Keratinocyte (primary cell): ENCODE results near the gene EEA1. TPM values are rescaled to one million over a fixed set of nuclear protein-coding genes. Genes with fewer than 3 reads are reported as not detected.

Source experiments
- DNase-seq: peaks from one replicate; pipeline ENCODE4 v3.0.0-alpha.2; 2011; ENCODE audit warnings: low read depth, missing footprints, low spot score
- FAIRE-seq: peaks from 2 replicates; lab custom pipeline; 2011; peaks lifted over from hg19 to GRCh38; lab: Jason Lieb, UNC
- H2AFZ ChIP-seq: 2 replicates; pipeline ENCODE4 v1.6.0; 2012; ENCODE audit warnings: low read length, control low read depth, inconsistent platforms; ENCODE audit not compliant: control insufficient read depth
- H3K27ac ChIP-seq: 2 replicates; pipeline ENCODE4 v1.5.1; 2011; ENCODE audit warnings: low read length; ENCODE audit not compliant: control insufficient read depth, insufficient read depth
- H3K27me3 ChIP-seq: 3 replicates; pipeline ENCODE4 v1.6.0; 2011; ENCODE audit warnings: low read length; ENCODE audit not compliant: control insufficient read depth, insufficient read depth; ENCODE audit errors: extremely low read depth
- H3K36me3 ChIP-seq, 2 experiments: 2 replicates in 1 of 2; 3 replicates in 1 of 2; pipeline ENCODE4 v1.5.1; 2011; ENCODE audit warnings: low read length in 2 of 2, mild to moderate bottlenecking in 1 of 2; ENCODE audit not compliant: control insufficient read depth in 2 of 2, insufficient read depth in 2 of 2; ENCODE audit errors: extremely low read depth in 1 of 2
- H3K4me1 ChIP-seq: 3 replicates; pipeline ENCODE4 v1.5.1; 2011; ENCODE audit warnings: low read length; ENCODE audit not compliant: control insufficient read depth, insufficient read depth; ENCODE audit errors: extremely low read depth
- H3K4me2 ChIP-seq: 3 replicates; pipeline ENCODE4 v1.6.0; 2011; ENCODE audit warnings: low read depth, low read length; ENCODE audit not compliant: control insufficient read depth, insufficient read depth; ENCODE audit errors: extremely low read depth
- H3K4me3 ChIP-seq, 3 experiments: fragments of 200-600 bp in 1 of 3; sonication (generic) in 1 of 3; 2 replicates in 2 of 3; 3 replicates in 1 of 3; pipeline ENCODE4 v1.5.1; 2011 to 2016; ENCODE audit warnings: low read length in 3 of 3, mild to moderate bottlenecking in 3 of 3, control low read depth in 2 of 3, inconsistent platforms in 1 of 3, low read depth in 1 of 3, mixed read lengths in 1 of 3, mixed run types in 1 of 3, moderate library complexity in 1 of 3; ENCODE audit not compliant: control insufficient read depth in 2 of 3, insufficient read depth in 2 of 3; ENCODE audit errors: extremely low read depth in 1 of 3
- H3K79me2 ChIP-seq: 2 replicates; pipeline ENCODE4 v1.6.0; 2012; ENCODE audit warnings: low read length; ENCODE audit not compliant: control insufficient read depth, insufficient read depth
- H3K9ac ChIP-seq: 3 replicates; pipeline ENCODE4 v1.6.0; 2011; ENCODE audit warnings: low read length; ENCODE audit not compliant: control insufficient read depth, insufficient read depth; ENCODE audit errors: extremely low read depth
- H3K9me1 ChIP-seq: 3 replicates; pipeline ENCODE4 v1.6.0; 2011; ENCODE audit warnings: low read length; ENCODE audit not compliant: control insufficient read depth, insufficient read depth; ENCODE audit errors: extremely low read depth
- H3K9me3 ChIP-seq: 2 replicates; pipeline ENCODE4 v1.5.1; 2012; ENCODE audit warnings: low read depth, low read length; ENCODE audit not compliant: control insufficient read depth
- H4K20me1 ChIP-seq: 3 replicates; pipeline ENCODE4 v1.6.0; 2011; ENCODE audit warnings: low read length; ENCODE audit not compliant: control insufficient read depth, insufficient read depth; ENCODE audit errors: extremely low read depth
- EZH2 ChIP-seq: IDR thresholded peaks from one replicate; pipeline ENCODE4 v1.6.1; 2012; ENCODE audit warnings: inconsistent platforms, mild to moderate bottlenecking, low read length, moderate library complexity
- dilution Hi-C: fragments of 300-500 bp; cut with MboI; formaldehyde crosslinking; loops from one replicate; pipeline ENCODE4 v1.7.0; 2020; ENCODE audit warnings: low sequenced_read_pairs; ENCODE audit not compliant: extremely low pct_ligation_motif_present
- polyA plus RNA-seq, 5 experiments: library from polyadenylated mRNA; depleted of rRNA in 3 of 5; stranded (reverse) in 3 of 5; stranded (forward) in 1 of 5; unstranded in 1 of 5; fragments of >200 nt; gene quantifications; 1 replicate in 1 of 5; 2 replicates in 3 of 5; 3 replicates in 1 of 5; pipeline versions ENCODE4 v1.2.1 to v1.2.3, GENCODE V29; 2011 to 2012; ENCODE audit warnings: missing spikeins in 2 of 5, low read depth in 1 of 5, low replicate concordance in 1 of 5
- TF ChIP-seq, protein P1 (sequence below), 3 experiments: IDR thresholded peaks in 1 of 3; conservative IDR thresholded peaks in 1 of 3; optimal IDR thresholded peaks in 1 of 3; 2 replicates in 2 of 3; 3 replicates in 1 of 3; pipeline versions ENCODE3 to v1.5.1; 2011; ENCODE audit warnings: low read length in 3 of 3, mild to moderate bottlenecking in 3 of 3, moderate library complexity in 2 of 3, control low read depth in 1 of 3, inconsistent platforms in 1 of 3; ENCODE audit not compliant: insufficient read depth in 2 of 3; ENCODE audit errors: extremely low read depth in 1 of 3

The EEA1 gene
- polyA plus RNA-seq, 1 donor (not counting 4 experiments of a cell fraction or from before 2014, with no cell fraction given) = 14.3 TPM

GRCh38 chr12:92821142-92821541 lies 108.0 kb downstream of the EEA1 start:
- no peaks in the 10 kb centered on the region for H3K9me3 ChIP-seq
- no peaks in the 10 kb centered on the region for H4K20me1 ChIP-seq
- H3K4me3 ChIP-seq = no peak overlapping the region
- H3K27me3 ChIP-seq = no peaks in the 10 kb centered on the region
- H3K9ac ChIP-seq = no peak overlapping the region
- H3K4me2 ChIP-seq = no peak overlapping the region
- DNase-seq = no peak
- dilution Hi-C loops = no loop called here
- H3K27ac ChIP-seq = no peak overlapping the region
- H3K9me1 ChIP-seq = no peaks in the 10 kb centered on the region
- no peak for TF ChIP-seq EZH2
- TF ChIP-seq, protein P1, sequence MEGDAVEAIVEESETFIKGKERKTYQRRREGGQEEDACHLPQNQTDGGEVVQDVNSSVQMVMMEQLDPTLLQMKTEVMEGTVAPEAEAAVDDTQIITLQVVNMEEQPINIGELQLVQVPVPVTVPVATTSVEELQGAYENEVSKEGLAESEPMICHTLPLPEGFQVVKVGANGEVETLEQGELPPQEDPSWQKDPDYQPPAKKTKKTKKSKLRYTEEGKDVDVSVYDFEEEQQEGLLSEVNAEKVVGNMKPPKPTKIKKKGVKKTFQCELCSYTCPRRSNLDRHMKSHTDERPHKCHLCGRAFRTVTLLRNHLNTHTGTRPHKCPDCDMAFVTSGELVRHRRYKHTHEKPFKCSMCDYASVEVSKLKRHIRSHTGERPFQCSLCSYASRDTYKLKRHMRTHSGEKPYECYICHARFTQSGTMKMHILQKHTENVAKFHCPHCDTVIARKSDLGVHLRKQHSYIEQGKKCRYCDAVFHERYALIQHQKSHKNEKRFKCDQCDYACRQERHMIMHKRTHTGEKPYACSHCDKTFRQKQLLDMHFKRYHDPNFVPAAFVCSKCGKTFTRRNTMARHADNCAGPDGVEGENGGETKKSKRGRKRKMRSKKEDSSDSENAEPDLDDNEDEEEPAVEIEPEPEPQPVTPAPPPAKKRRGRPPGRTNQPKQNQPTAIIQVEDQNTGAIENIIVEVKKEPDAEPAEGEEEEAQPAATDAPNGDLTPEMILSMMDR (optimal IDR thresholded peaks at IDR 0.05 in 1 of 3, IDR thresholded peaks at IDR 0.05 in 1 of 3, conservative IDR thresholded peaks at IDR 0.05 in 1 of 3; ENCODE audit: extremely low read depth in 1 of 3, insufficient read depth in 2 of 3, low read length in 3 of 3) = no peak
- H2AFZ ChIP-seq = no peak overlapping the region
- no peaks in the 10 kb centered on the region for H3K4me1 ChIP-seq
- H3K79me2 ChIP-seq = no peaks in the 10 kb centered on the region
- peaks cover 2 to 12% of the 10 kb centered on the region in 2 experiments for H3K36me3 ChIP-seq
- no peak for FAIRE-seq

GRCh38 chr12:92814584-92814983 lies 114.5 kb downstream of the EEA1 start:
- no peaks in the 10 kb centered on the region for H3K79me2 ChIP-seq
- TF ChIP-seq, protein P1 (optimal IDR thresholded peaks at IDR 0.05 in 1 of 3, IDR thresholded peaks at IDR 0.05 in 1 of 3, conservative IDR thresholded peaks at IDR 0.05 in 1 of 3; ENCODE audit: extremely low read depth in 1 of 3, insufficient read depth in 2 of 3, low read length in 3 of 3) = no peak
- no peak for TF ChIP-seq EZH2
- no peaks in the 10 kb centered on the region for H4K20me1 ChIP-seq
- no peak overlapping the region for H3K4me2 ChIP-seq
- dilution Hi-C loops = no loop called here
- peaks cover 0 to 9% of the 10 kb centered on the region in 2 experiments for H3K36me3 ChIP-seq
- no peaks in the 10 kb centered on the region for H3K27me3 ChIP-seq
- H2AFZ ChIP-seq = no peak overlapping the region
- H3K4me3 ChIP-seq = no peak overlapping the region
- H3K9me1 ChIP-seq = no peaks in the 10 kb centered on the region
- no peak for FAIRE-seq
- H3K9me3 ChIP-seq = no peaks in the 10 kb centered on the region
- no peak overlapping the region for H3K27ac ChIP-seq
- no peaks in the 10 kb centered on the region for H3K4me1 ChIP-seq
- no peak for DNase-seq
- no peak overlapping the region for H3K9ac ChIP-seq
